Bronchial epithelial cell (primary cell): Measurements from ENCODE around the gene FOXF2. TPM values are rescaled to one million over a fixed set of nuclear protein-coding genes. Genes with fewer than 3 reads are reported as not detected.

Source experiments
- DNase-seq: peaks from one replicate; pipeline ENCODE4 v3.0.0-alpha.2; 2010; ENCODE audit warnings: low read depth
- FAIRE-seq: peaks from 2 replicates; lab custom pipeline; 2011; peaks lifted over from hg19 to GRCh38; lab: Jason Lieb, UNC
- H3K27me3 ChIP-seq: 2 replicates; pipeline ENCODE4 v1.5.1; 2011; ENCODE audit warnings: low read length; ENCODE audit not compliant: control insufficient read depth, insufficient read depth
- H3K36me3 ChIP-seq: 2 replicates; pipeline ENCODE4 v1.5.1; 2011; ENCODE audit warnings: low read length; ENCODE audit not compliant: control insufficient read depth, insufficient read depth
- H3K4me3 ChIP-seq: 2 replicates; pipeline ENCODE4 v1.5.1; 2011; ENCODE audit warnings: mild to moderate bottlenecking, low read depth, low read length, control low read depth
- total RNA-seq: library from RNA; depleted of rRNA; stranded (reverse); fragments of >200 nt; gene quantifications from 2 replicates; pipeline ENCODE4 v1.2.1, GENCODE V29; 2014
- TF ChIP-seq, protein P1 (sequence below): IDR thresholded peaks from 2 replicates; pipeline ENCODE4 v1.5.1; 2011; ENCODE audit warnings: mild to moderate bottlenecking, moderate library complexity, low read length, control low read depth, inconsistent platforms; ENCODE audit not compliant: insufficient read depth, severe bottlenecking

Gene FOXF2
- under 0.01 TPM in 1 of 2 replicates, not detected in the other for total RNA-seq

DNA sequence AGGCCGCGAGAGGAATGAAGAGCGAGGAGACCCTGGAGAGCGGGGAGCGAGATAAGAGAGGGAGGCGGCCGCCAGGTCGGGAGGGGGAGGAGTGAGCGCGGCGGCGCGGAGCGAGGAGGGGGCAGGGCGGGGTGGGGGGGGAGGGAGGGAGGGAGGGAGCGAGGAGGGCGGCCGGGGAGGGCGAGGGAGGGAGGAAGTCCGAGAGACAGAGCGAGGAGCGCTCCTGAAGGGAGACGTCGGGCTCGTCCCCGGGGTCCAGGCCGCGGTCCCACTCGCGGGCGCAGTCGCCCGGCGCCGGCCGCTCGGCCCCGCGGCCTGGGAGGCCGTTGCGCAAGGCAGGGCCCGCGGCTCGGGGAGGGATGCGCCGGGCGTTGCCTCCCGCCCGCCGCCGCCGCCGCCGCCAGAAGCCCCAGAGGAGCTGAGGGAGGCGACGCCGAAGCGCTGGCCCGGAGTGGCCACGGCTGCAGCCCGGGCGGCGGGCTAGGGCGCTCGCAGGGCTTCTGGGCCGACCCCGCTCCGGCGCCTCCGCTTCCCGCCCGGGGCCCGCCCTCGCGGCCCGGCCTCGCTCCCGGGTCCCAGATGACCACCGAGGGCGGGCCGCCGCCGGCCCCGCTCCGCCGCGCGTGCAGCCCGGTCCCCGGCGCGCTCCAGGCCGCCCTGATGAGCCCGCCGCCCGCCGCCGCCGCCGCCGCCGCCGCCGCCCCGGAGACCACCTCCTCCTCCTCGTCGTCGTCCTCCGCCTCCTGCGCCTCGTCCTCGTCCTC, at the start of gene FOXF2:
FOXF2 (plus strand) TSS at position 208 of the 764 bp plus-strand sequence; CDS start at position 580, 372 bp downstream.
- FAIRE-seq: no peak
- Histone ChIP-seq H3K27me3 (peaks cover 57% of the 10 kb centered on the region), H3K4me3 (peak within 1 kb of the TSS; percentile 23), H3K36me3 (no peaks in the 10 kb centered on the region)
- TF ChIP-seq, protein P1, sequence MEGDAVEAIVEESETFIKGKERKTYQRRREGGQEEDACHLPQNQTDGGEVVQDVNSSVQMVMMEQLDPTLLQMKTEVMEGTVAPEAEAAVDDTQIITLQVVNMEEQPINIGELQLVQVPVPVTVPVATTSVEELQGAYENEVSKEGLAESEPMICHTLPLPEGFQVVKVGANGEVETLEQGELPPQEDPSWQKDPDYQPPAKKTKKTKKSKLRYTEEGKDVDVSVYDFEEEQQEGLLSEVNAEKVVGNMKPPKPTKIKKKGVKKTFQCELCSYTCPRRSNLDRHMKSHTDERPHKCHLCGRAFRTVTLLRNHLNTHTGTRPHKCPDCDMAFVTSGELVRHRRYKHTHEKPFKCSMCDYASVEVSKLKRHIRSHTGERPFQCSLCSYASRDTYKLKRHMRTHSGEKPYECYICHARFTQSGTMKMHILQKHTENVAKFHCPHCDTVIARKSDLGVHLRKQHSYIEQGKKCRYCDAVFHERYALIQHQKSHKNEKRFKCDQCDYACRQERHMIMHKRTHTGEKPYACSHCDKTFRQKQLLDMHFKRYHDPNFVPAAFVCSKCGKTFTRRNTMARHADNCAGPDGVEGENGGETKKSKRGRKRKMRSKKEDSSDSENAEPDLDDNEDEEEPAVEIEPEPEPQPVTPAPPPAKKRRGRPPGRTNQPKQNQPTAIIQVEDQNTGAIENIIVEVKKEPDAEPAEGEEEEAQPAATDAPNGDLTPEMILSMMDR: no peak
- DNase-seq: no peak

GRCh38 chr6:1346101-1346500, 43.3 kb upstream of the FOXF2 start:
- H3K27me3 ChIP-seq: no peaks in the 10 kb centered on the region
- H3K36me3 ChIP-seq: no peaks in the 10 kb centered on the region
- DNase-seq (no peak), FAIRE-seq (no peak)
- H3K4me3 ChIP-seq: no peak overlapping the region
- TF ChIP-seq, protein P1: no peak

DNA sequence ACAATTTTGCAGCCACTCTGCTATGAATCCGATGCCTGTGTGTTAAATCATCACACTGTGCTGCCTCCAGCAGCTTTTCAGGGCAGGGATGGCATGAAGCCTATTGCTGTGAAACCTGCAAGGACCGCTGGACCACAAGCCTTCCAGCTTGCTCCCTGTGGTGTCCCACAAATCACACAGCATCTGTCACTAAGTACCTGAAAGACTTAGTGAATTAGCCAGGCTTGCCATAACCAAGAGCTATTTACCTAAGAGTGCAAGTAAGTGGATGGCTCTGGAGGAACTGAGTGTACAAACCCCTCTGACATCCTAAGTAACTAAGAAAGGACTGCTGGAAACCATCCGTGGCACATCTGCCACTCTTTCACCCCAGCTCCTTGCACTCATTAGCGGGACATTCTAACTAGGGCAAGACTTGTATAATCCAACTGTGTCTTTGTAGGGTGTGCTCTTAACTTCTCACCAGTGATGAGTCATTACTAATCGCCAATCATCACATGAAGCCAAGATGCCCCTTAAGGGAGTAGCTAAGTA, 42.8 kb upstream of the FOXF2 start:
- no peak overlapping the region for H3K4me3 ChIP-seq
- no peaks in the 10 kb centered on the region for H3K36me3 ChIP-seq
- FAIRE-seq (no peak), DNase-seq (peak; percentile 35)
- no peaks in the 10 kb centered on the region for H3K27me3 ChIP-seq
- TF ChIP-seq, protein P1: no peak

GRCh38 chr6:1347161-1347560, 42.2 kb upstream of the FOXF2 start:
- DNase-seq: no peak
- no peak for FAIRE-seq
- TF ChIP-seq, protein P1: no peak
- H3K36me3 ChIP-seq: no peaks in the 10 kb centered on the region
- no peak overlapping the region for H3K4me3 ChIP-seq
- H3K27me3 ChIP-seq: no peaks in the 10 kb centered on the region

GRCh38 chr6:1348675-1349074, 40.7 kb upstream of the FOXF2 start:
- Histone ChIP-seq H3K4me3 (no peak overlapping the region), H3K27me3 (no peaks in the 10 kb centered on the region), H3K36me3 (no peaks in the 10 kb centered on the region)
- FAIRE-seq (peak; percentile 72), DNase-seq (no peak)
- TF ChIP-seq, protein P1: no peak
